ENCODE data around the gene EGFLAM. TPM values are rescaled to one million over a fixed set of nuclear protein-coding genes. Genes with fewer than 3 reads are reported as not detected.

EGFLAM gene
- total and polyA plus RNA-seq, 11 donors: 4.7 to 19.4 (median 8.0) TPM

GRCh38 chr5:38424148-38425060, 166.0 kb downstream of the EGFLAM start:
- TF ChIP-seq, protein P1, sequence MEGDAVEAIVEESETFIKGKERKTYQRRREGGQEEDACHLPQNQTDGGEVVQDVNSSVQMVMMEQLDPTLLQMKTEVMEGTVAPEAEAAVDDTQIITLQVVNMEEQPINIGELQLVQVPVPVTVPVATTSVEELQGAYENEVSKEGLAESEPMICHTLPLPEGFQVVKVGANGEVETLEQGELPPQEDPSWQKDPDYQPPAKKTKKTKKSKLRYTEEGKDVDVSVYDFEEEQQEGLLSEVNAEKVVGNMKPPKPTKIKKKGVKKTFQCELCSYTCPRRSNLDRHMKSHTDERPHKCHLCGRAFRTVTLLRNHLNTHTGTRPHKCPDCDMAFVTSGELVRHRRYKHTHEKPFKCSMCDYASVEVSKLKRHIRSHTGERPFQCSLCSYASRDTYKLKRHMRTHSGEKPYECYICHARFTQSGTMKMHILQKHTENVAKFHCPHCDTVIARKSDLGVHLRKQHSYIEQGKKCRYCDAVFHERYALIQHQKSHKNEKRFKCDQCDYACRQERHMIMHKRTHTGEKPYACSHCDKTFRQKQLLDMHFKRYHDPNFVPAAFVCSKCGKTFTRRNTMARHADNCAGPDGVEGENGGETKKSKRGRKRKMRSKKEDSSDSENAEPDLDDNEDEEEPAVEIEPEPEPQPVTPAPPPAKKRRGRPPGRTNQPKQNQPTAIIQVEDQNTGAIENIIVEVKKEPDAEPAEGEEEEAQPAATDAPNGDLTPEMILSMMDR (IDR thresholded peaks at IDR 0.05): no peak
- TF ChIP-seq POLR2A (IDR thresholded peaks at IDR 0.05): no peak
- H3K36me3 ChIP-seq: no peaks in the 10 kb centered on the region
- no peak overlapping the region for H3K27ac ChIP-seq
- peaks cover 0 to 20% (median 0%) of the 10 kb centered on the region in 9 donors for H3K27me3 ChIP-seq
- H3K4me3 ChIP-seq: no peak overlapping the region
- H3K9me3 ChIP-seq: no peaks in the 10 kb centered on the region
- ATAC-seq (no peak), DNase-seq (no peak)
- no peaks in the 10 kb centered on the region for H3K4me1 ChIP-seq
- intact Hi-C loops (cut with DNase I): loop anchor here in 4 of 10 donors (5.0 kb wide), 3 partner anchors 383 to 498 kb away; no protein-coding TSS in a partner anchor
- 81 to 94% (median 85%) methylated on average over 4 of the region's 4 CpGs for WGBS, 4 donors

- TF ChIP-seq, protein P1 (IDR thresholded peaks at IDR 0.05): no peak
- no peak for TF ChIP-seq POLR2A (IDR thresholded peaks at IDR 0.05)
- no peak overlapping the region for H3K27ac ChIP-seq
- intact Hi-C loops (cut with DNase I): no loop called here
- peaks cover 0 to 29% (median 0%) of the 10 kb centered on the region in 9 donors for H3K27me3 ChIP-seq
- no peak overlapping the region for H3K4me3 ChIP-seq
- DNase-seq (no peak), ATAC-seq (no peak)
- no peaks in the 10 kb centered on the region for H3K4me1 ChIP-seq
- no peaks in the 10 kb centered on the region for H3K36me3 ChIP-seq
- no peaks in the 10 kb centered on the region for H3K9me3 ChIP-seq
- 90 to 97% (median 93%) methylated on average over 1 of the region's 1 CpG for WGBS, 4 donors
Measured at GRCh38 chr5:38426490-38426889, 168.1 kb downstream of the EGFLAM start.

DNA sequence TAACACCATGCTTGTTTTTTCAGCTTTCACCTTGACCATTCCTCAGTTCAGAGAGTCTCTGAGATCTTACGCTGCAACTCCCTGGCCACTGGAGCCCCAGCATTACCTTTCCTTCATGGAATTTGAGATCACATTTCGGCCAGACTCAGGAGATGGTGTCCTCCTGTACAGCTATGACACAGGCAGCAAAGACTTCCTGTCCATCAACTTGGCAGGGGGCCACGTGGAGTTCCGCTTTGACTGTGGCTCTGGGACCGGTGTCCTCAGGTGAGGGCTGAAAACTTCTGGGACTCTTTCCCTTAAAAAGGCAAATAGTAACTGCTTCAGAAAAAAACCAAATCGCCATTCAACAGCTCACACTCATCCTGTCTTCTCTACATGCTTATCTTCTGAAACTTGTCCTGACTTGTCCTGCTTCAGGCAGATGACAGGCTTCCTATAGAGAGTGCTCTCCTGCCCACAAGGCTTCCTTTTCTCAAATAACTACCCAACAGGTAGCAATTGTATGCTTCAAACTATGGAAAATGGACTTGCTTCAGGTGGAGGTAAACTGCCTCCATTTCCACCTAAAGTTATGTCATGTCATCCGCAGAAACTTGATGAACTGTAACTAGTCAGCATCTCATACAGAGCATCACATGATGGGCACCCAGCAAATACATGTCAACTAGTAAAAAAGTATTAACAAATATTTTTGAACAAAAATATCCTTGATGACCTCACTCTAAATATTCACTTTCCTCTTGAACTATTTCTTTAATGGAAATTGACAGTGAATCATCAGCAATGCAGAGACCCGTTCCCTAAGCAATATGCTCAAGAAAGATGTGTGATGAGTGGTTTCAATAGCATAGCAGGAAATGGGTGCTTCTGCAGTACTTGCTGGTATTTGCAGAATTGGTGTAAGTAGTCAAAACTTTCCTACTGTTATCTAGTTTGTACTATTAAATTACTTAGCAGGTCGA, 168.9 kb downstream of the EGFLAM start:
- Histone ChIP-seq H3K36me3 (no peaks in the 10 kb centered on the region), H3K9me3 (no peaks in the 10 kb centered on the region), H3K27ac (no peak overlapping the region), H3K4me1 (no peaks in the 10 kb centered on the region), H3K27me3 (peaks cover 0 to 29% (median 0%) of the 10 kb centered on the region in 9 donors), H3K4me3 (no peak overlapping the region)
- no peak for DNase-seq
- no peak for ATAC-seq
- WGBS, 4 donors: 78 to 82% (median 78%) methylated on average over 9 of the region's 9 CpGs
- intact Hi-C loops (cut with DNase I): no loop called here
- TF ChIP-seq, protein P1 (IDR thresholded peaks at IDR 0.05): no peak

Measured in heart left ventricle (tissue), 16 donors.